Measurements from ENCODE around the gene SYNGR4.

DNA sequence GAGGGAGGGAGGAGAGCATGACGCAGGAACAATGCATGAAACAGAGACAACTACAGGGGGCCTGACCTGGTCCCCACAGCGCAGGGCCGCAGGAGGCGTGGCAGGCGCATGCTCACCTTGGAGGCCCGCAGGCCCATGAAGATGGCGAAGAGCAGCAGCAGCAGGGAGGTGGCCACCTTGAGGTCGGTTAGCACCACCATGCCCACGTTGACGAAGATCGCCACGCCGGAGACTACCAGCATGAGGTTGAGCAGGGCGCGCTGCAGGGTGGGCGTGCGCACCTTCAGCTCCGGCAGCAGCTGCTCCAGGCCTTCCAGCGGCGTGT lies 21.8 kb upstream of the SYNGR4 start:
- TF ChIP-seq, protein P1, sequence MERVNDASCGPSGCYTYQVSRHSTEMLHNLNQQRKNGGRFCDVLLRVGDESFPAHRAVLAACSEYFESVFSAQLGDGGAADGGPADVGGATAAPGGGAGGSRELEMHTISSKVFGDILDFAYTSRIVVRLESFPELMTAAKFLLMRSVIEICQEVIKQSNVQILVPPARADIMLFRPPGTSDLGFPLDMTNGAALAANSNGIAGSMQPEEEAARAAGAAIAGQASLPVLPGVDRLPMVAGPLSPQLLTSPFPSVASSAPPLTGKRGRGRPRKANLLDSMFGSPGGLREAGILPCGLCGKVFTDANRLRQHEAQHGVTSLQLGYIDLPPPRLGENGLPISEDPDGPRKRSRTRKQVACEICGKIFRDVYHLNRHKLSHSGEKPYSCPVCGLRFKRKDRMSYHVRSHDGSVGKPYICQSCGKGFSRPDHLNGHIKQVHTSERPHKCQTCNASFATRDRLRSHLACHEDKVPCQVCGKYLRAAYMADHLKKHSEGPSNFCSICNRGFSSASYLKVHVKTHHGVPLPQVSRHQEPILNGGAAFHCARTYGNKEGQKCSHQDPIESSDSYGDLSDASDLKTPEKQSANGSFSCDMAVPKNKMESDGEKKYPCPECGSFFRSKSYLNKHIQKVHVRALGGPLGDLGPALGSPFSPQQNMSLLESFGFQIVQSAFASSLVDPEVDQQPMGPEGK (CRISPR knock-in tag; IDR thresholded peaks at IDR 0.05; ENCODE audit: borderline replicate concordance): no peak
- TF ChIP-seq OSR1 (CRISPR knock-in tag; IDR thresholded peaks at IDR 0.05): no peak
- TF ChIP-seq ZC3H10 (CRISPR knock-in tag; IDR thresholded peaks at IDR 0.05): no peak
- TF ChIP-seq, protein P2, sequence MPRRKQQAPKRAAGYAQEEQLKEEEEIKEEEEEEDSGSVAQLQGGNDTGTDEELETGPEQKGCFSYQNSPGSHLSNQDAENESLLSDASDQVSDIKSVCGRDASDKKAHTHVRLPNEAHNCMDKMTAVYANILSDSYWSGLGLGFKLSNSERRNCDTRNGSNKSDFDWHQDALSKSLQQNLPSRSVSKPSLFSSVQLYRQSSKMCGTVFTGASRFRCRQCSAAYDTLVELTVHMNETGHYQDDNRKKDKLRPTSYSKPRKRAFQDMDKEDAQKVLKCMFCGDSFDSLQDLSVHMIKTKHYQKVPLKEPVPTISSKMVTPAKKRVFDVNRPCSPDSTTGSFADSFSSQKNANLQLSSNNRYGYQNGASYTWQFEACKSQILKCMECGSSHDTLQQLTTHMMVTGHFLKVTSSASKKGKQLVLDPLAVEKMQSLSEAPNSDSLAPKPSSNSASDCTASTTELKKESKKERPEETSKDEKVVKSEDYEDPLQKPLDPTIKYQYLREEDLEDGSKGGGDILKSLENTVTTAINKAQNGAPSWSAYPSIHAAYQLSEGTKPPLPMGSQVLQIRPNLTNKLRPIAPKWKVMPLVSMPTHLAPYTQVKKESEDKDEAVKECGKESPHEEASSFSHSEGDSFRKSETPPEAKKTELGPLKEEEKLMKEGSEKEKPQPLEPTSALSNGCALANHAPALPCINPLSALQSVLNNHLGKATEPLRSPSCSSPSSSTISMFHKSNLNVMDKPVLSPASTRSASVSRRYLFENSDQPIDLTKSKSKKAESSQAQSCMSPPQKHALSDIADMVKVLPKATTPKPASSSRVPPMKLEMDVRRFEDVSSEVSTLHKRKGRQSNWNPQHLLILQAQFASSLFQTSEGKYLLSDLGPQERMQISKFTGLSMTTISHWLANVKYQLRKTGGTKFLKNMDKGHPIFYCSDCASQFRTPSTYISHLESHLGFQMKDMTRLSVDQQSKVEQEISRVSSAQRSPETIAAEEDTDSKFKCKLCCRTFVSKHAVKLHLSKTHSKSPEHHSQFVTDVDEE (CRISPR knock-in tag; IDR thresholded peaks at IDR 0.05): no peak
- no peak for TF ChIP-seq TOX (CRISPR knock-in tag; IDR thresholded peaks at IDR 0.05; ENCODE audit: borderline replicate concordance)
- TF ChIP-seq GLIS3 (CRISPR knock-in tag; IDR thresholded peaks at IDR 0.05): no peak
- no peak for TF ChIP-seq ISL1 (CRISPR knock-in tag; IDR thresholded peaks at IDR 0.05)
- TF ChIP-seq, protein P3, sequence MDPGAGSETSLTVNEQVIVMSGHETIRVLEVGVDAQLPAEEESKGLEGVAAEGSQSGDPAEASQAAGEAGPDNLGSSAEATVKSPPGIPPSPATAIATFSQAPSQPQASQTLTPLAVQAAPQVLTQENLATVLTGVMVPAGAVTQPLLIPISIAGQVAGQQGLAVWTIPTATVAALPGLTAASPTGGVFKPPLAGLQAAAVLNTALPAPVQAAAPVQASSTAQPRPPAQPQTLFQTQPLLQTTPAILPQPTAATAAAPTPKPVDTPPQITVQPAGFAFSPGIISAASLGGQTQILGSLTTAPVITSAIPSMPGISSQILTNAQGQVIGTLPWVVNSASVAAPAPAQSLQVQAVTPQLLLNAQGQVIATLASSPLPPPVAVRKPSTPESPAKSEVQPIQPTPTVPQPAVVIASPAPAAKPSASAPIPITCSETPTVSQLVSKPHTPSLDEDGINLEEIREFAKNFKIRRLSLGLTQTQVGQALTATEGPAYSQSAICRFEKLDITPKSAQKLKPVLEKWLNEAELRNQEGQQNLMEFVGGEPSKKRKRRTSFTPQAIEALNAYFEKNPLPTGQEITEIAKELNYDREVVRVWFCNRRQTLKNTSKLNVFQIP (CRISPR knock-in tag; IDR thresholded peaks at IDR 0.05; ENCODE audit: borderline replicate concordance, low read depth): no peak
- no peak for TF ChIP-seq RARB (CRISPR knock-in tag; IDR thresholded peaks at IDR 0.05)
- no peak for TF ChIP-seq PPARA (CRISPR knock-in tag; IDR thresholded peaks at IDR 0.05; ENCODE audit: borderline replicate concordance)

Data from SK-N-SH treated with all-trans-retinoic acid at 6 μM for 48 hours (cell line).